Panc1 (cell line): ENCODE data around the gene NRP2. TPM values are rescaled to one million over a fixed set of nuclear protein-coding genes. Genes with fewer than 3 reads are reported as not detected.

ENCODE experiments used
- ATAC-seq: fragments of 200-7000 bp; cut with Tn5 transposase; 2 replicates; pipeline ENCODE4 v1.9.1; 2020; ENCODE audit warnings: mild to moderate bottlenecking, moderate library complexity
- BruUV-seq: library from RNA; stranded (reverse); fragments of 400-500 nt; replicated peaks from 2 replicates; lab custom pipeline; 2021; lab: Mats Ljungman, UMichigan
- CTCF ChIA-PET: fragments of 300-600 bp; sonication (Branson Sonifier 250); formaldehyde crosslinking; loops from one replicate; lab custom pipeline; 2022; ENCODE audit warnings: antibody characterized with exemption; lab: Charles Lee
- POLR2A ChIA-PET: fragments of 300-600 bp; sonication (Branson Sonifier 250); formaldehyde crosslinking; loops from one replicate; lab custom pipeline; 2022; ENCODE audit warnings: antibody characterized with exemption; lab: Charles Lee
- DNase-seq: peaks from one replicate; pipeline ENCODE4 v3.0.0-alpha.2; 2010; ENCODE audit warnings: low read depth, low spot score
- H3K27ac ChIP-seq: 2 replicates; pipeline ENCODE4 v1.5.1; 2011; ENCODE audit warnings: mild to moderate bottlenecking, low read length, inconsistent platforms
- H3K27me3 ChIP-seq: fragments of 200-500 bp; sonication (Bioruptor generic); 2 replicates; pipeline ENCODE4 v1.6.0; 2014; ENCODE audit warnings: low read length, inconsistent platforms; ENCODE audit not compliant: control insufficient read depth, insufficient read depth
- H3K36me3 ChIP-seq: fragments of 200-500 bp; sonication (Bioruptor generic); 2 replicates; pipeline ENCODE4 v1.5.1; 2014; ENCODE audit warnings: inconsistent platforms, mild to moderate bottlenecking, low read length, moderate library complexity; ENCODE audit not compliant: control insufficient read depth, insufficient read depth
- H3K4me1 ChIP-seq: 2 replicates; pipeline ENCODE4 v1.5.1; 2011; ENCODE audit warnings: inconsistent platforms, mild to moderate bottlenecking, low read length, moderate library complexity; ENCODE audit not compliant: control insufficient read depth, insufficient read depth
- H3K4me3 ChIP-seq, 2 experiments: 2 replicates each; pipeline ENCODE4 v1.5.1; 2011 to 2012; ENCODE audit warnings: low read depth in 2 of 2, low read length in 2 of 2, mild to moderate bottlenecking in 2 of 2, inconsistent platforms in 1 of 2, moderate library complexity in 1 of 2
- H3K9me3 ChIP-seq: fragments of 200-500 bp; sonication (Bioruptor generic); 2 replicates; pipeline ENCODE4 v1.5.1; 2014; ENCODE audit warnings: low read depth, mild to moderate bottlenecking, inconsistent platforms, low read length, moderate library complexity; ENCODE audit not compliant: control insufficient read depth, insufficient read depth
- POLR2AphosphoS5 ChIP-seq: IDR thresholded peaks from 2 replicates; pipeline ENCODE4 v1.6.1; 2012; ENCODE audit warnings: mild to moderate bottlenecking, low read depth, low read length, moderate library complexity
- SIN3A ChIP-seq: IDR thresholded peaks from 2 replicates; pipeline ENCODE4 v1.6.1; 2012; ENCODE audit warnings: low read depth, mild to moderate bottlenecking, low read length, moderate library complexity, borderline replicate concordance; ENCODE audit not compliant: insufficient read depth
- TCF7L2 ChIP-seq: IDR thresholded peaks from 2 replicates; pipeline ENCODE4 v1.6.1; 2011; ENCODE audit warnings: mild to moderate bottlenecking, low read depth, low read length, inconsistent platforms
- in situ Hi-C: cut with HindIII; loops from 2 replicates; pipeline ENCODE4 v1.10.0; 2016; ENCODE audit warnings: low sequenced_read_pairs, low pct_unique_long_range_greater_than_20kb
- intact Hi-C: fragments of 100-400 bp; cut with micrococcal nuclease; formaldehyde crosslinking; loops from one replicate; pipeline ENCODE4 v1.10.0; 2022; ENCODE audit not compliant: unreplicated experiment
- total RNA-seq: library from RNA; stranded (reverse); gene quantifications from one replicate; pipeline ENCODE4 v1.2.1, GENCODE V29; 2021; ENCODE audit not compliant: unreplicated experiment
- TF ChIP-seq, protein P1 (sequence below): fragments of 450-650 bp; IDR thresholded peaks from 2 replicates; pipeline ENCODE4 v1.5.1; 2017; ENCODE audit warnings: mild to moderate bottlenecking
- TF ChIP-seq, protein P2 (sequence below), 2 experiments: IDR thresholded peaks; 2 replicates each; pipeline ENCODE4 v1.6.1; 2011 to 2012; ENCODE audit warnings: low read depth in 2 of 2, control low read depth in 1 of 2, low read length in 1 of 2, mild to moderate bottlenecking in 1 of 2, moderate library complexity in 1 of 2; ENCODE audit not compliant: insufficient read depth in 1 of 2

The NRP2 gene
- total RNA-seq, 1 experiment from 2014 or later, result 6.7 TPM

DNA sequence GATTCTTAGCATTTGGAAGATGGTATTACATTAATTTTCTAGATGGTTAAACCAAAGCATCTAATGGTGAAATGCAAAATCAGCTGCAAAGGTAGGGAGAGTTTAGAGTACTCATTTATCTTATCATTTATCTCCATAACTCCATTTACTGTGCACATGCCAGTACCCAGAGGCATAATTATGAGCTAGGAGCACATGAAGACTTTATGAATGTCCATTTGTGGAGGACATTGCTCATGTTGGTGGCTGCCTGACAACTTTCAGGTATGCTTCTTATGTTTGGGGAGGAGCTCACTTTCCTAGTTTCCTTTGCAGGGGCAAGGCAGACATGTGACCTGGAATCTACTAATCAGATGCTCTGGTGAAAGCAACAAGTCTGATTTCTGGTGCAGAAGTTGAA lies 134.0 kb downstream of the NRP2 start:
- POLR2A ChIA-PET, result no interaction called here

DNA sequence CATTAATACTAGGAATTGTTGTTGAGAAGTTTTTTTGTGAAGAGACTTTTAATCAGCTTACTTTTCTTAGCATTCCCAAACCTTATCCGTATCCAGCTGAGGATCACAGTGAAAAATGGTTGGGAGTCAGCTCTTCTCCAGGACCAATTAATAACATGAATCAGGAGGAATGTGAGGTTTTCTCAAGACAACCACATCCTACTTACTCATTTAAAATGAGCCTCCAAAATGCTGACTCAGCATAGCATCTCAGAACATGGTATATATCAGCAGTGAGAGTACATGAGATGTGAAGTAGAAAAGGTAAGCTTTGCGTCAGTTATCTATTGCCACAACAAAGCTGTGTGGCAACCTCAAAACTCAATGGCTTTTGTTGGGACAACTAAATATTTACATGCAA lies 140.3 kb downstream of the NRP2 start:
- Histone ChIP-seq H3K4me3 (no peak overlapping the region), H3K36me3 (no peaks in the 10 kb centered on the region), H3K4me1 (no peaks in the 10 kb centered on the region), H3K9me3 (no peaks in the 10 kb centered on the region), H3K27me3 (peaks cover under 1% of the 10 kb centered on the region), H3K27ac (no peak overlapping the region)
- no peak for ATAC-seq
- DNase-seq, result no peak
- CTCF ChIA-PET, result no interaction called here
- POLR2A ChIA-PET, result no interaction called here
- intact Hi-C loops, result no loop called here
- in situ Hi-C loops, result no loop called here
- TF ChIP-seq, protein P1, sequence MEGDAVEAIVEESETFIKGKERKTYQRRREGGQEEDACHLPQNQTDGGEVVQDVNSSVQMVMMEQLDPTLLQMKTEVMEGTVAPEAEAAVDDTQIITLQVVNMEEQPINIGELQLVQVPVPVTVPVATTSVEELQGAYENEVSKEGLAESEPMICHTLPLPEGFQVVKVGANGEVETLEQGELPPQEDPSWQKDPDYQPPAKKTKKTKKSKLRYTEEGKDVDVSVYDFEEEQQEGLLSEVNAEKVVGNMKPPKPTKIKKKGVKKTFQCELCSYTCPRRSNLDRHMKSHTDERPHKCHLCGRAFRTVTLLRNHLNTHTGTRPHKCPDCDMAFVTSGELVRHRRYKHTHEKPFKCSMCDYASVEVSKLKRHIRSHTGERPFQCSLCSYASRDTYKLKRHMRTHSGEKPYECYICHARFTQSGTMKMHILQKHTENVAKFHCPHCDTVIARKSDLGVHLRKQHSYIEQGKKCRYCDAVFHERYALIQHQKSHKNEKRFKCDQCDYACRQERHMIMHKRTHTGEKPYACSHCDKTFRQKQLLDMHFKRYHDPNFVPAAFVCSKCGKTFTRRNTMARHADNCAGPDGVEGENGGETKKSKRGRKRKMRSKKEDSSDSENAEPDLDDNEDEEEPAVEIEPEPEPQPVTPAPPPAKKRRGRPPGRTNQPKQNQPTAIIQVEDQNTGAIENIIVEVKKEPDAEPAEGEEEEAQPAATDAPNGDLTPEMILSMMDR, result no peak
- TF ChIP-seq POLR2AphosphoS5 (no peak), SIN3A (no peak), TCF7L2 (no peak)
- TF ChIP-seq, protein P2, sequence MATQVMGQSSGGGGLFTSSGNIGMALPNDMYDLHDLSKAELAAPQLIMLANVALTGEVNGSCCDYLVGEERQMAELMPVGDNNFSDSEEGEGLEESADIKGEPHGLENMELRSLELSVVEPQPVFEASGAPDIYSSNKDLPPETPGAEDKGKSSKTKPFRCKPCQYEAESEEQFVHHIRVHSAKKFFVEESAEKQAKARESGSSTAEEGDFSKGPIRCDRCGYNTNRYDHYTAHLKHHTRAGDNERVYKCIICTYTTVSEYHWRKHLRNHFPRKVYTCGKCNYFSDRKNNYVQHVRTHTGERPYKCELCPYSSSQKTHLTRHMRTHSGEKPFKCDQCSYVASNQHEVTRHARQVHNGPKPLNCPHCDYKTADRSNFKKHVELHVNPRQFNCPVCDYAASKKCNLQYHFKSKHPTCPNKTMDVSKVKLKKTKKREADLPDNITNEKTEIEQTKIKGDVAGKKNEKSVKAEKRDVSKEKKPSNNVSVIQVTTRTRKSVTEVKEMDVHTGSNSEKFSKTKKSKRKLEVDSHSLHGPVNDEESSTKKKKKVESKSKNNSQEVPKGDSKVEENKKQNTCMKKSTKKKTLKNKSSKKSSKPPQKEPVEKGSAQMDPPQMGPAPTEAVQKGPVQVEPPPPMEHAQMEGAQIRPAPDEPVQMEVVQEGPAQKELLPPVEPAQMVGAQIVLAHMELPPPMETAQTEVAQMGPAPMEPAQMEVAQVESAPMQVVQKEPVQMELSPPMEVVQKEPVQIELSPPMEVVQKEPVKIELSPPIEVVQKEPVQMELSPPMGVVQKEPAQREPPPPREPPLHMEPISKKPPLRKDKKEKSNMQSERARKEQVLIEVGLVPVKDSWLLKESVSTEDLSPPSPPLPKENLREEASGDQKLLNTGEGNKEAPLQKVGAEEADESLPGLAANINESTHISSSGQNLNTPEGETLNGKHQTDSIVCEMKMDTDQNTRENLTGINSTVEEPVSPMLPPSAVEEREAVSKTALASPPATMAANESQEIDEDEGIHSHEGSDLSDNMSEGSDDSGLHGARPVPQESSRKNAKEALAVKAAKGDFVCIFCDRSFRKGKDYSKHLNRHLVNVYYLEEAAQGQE (IDR thresholded peaks at IDR 0.05; ENCODE audit: insufficient read depth in 1 of 2, low read depth in 2 of 2, low read length in 1 of 2), result no peak
- BruUV-seq, result no TSS peak

More for the DNA sequence above, 134.0 kb downstream of the NRP2 start:
- Histone ChIP-seq H3K9me3 (no peaks in the 10 kb centered on the region), H3K27ac (no peak overlapping the region), H3K27me3 (peaks cover 5% of the 10 kb centered on the region), H3K36me3 (no peaks in the 10 kb centered on the region), H3K4me3 (no peak overlapping the region), H3K4me1 (no peaks in the 10 kb centered on the region)
- TF ChIP-seq, protein P2 (IDR thresholded peaks at IDR 0.05; ENCODE audit: insufficient read depth in 1 of 2, low read depth in 2 of 2, low read length in 1 of 2), result no peak
- TF ChIP-seq, protein P1, result no peak
- TF ChIP-seq POLR2AphosphoS5, result no peak
- no peak for TF ChIP-seq SIN3A
- TF ChIP-seq TCF7L2, result no peak
- no TSS peak for BruUV-seq
- no peak for ATAC-seq
- intact Hi-C loops (no loop called here), in situ Hi-C loops (no loop called here)
- CTCF ChIA-PET, result no interaction called here
- no peak for DNase-seq
